Right renal cortex interstitium (tissue), 3 donors: ENCODE results near the gene RARB. TPM values are rescaled to one million over a fixed set of nuclear protein-coding genes. Genes with fewer than 3 reads are reported as not detected.

Source experiments
- DNase-seq, 3 donors: peaks; one replicate each; pipeline ENCODE4 v3.0.0-alpha.2; 2013; ENCODE audit warnings: low read depth in 3 of 3, low spot score in 2 of 3
- polyA plus RNA-seq, 3 donors: library from polyadenylated mRNA; unstranded; fragments of 120-200 nt; gene quantifications; one replicate each; pipeline ENCODE4 v1.2.1, GENCODE V29; 2013; ENCODE audit not compliant: insufficient read length in 3 of 3

The RARB gene
- polyA plus RNA-seq, 3 donors, result 51.1 to 58.1 (median 57.0) TPM

GRCh38 chr3:25469558-25469957 lies 41.5 kb downstream of the RARB start:
- no peak for DNase-seq

- no peak for DNase-seq
Observed at GRCh38 chr3:25471081-25471768, 43.2 kb downstream of the RARB start.

- no peak for DNase-seq
Observed at GRCh38 chr3:25472153-25472552, 44.1 kb downstream of the RARB start.

GRCh38 chr3:25472731-25473130 lies 44.7 kb downstream of the RARB start:
- no peak for DNase-seq

GRCh38 chr3:25473246-25473645 lies 45.2 kb downstream of the RARB start:
- no peak for DNase-seq

GRCh38 chr3:25474052-25474451 lies 46.0 kb downstream of the RARB start:
- no peak for DNase-seq

- DNase-seq, result no peak
Observed at GRCh38 chr3:25476639-25477038, 48.6 kb downstream of the RARB start.

- DNase-seq, result no peak
Observed at GRCh38 chr3:25478211-25478757, 50.2 kb downstream of the RARB start.

- no peak for DNase-seq
Observed at GRCh38 chr3:25478964-25479726, 51.1 kb downstream of the RARB start.

GRCh38 chr3:25479727-25480010 lies 51.6 kb downstream of the RARB start:
- DNase-seq, result no peak

- DNase-seq, result no peak
Observed at GRCh38 chr3:25480811-25481210, 52.7 kb downstream of the RARB start.

- DNase-seq, result no peak
Observed at GRCh38 chr3:25481386-25481785, 53.3 kb downstream of the RARB start.

GRCh38 chr3:25483456-25483855 lies 55.4 kb downstream of the RARB start:
- no peak for DNase-seq

- no peak for DNase-seq
Observed at GRCh38 chr3:25485673-25486072, 57.6 kb downstream of the RARB start.

- no peak for DNase-seq
Observed at GRCh38 chr3:25486932-25487331, 58.9 kb downstream of the RARB start.

- no peak for DNase-seq
Observed at GRCh38 chr3:25489858-25490593, 62.0 kb downstream of the RARB start.

GRCh38 chr3:25493246-25493645 lies 65.2 kb downstream of the RARB start:
- DNase-seq, result no peak

- DNase-seq, result no peak
Observed at GRCh38 chr3:25493786-25494185, 65.7 kb downstream of the RARB start.

GRCh38 chr3:25495304-25495703 lies 67.2 kb downstream of the RARB start:
- DNase-seq, result no peak

- DNase-seq, result no peak
Observed at GRCh38 chr3:25495726-25496253, 67.7 kb downstream of the RARB start.

GRCh38 chr3:25497096-25497495 lies 69.0 kb downstream of the RARB start:
- no peak for DNase-seq
